ENCODE measurements around the gene CTTN.

Gene CTTN

DNA sequence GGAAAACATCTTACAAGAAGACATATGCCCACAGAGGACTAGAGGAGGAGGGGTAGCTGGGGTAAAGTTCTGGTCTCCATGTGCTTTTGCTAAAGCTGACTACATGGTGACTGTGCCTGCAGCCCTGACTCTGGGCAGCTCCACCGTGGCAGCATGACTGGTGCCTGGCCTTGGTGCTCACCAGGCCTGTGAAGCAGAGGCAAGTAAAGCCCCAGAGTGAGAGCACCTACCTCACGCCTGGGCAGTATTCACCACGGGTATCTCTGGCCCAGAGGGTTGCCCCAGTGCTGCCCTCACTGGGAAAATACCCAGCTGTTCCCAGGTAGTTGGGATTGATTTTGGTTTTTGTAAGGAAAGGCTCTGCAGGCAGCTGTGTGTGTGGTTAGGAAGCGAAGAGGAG is 78.3 kb downstream of the CTTN start:
- Histone ChIP-seq H3K27me3 (replicated peaks; ENCODE audit: control insufficient read depth, insufficient read depth, low read length) (no peaks in the 10 kb centered on the region; the same call in none of the 2 replicates), H3K36me3 (ENCODE audit: control insufficient read depth, insufficient read depth, low read length) (no peaks in the 10 kb centered on the region), H3K4me3 (replicated peaks; ENCODE audit: low read depth, low read length) (no peak overlapping the region)
- DNase-seq (ENCODE audit: extremely low read depth, insufficient read length) = no peak
- TF ChIP-seq, protein P1, sequence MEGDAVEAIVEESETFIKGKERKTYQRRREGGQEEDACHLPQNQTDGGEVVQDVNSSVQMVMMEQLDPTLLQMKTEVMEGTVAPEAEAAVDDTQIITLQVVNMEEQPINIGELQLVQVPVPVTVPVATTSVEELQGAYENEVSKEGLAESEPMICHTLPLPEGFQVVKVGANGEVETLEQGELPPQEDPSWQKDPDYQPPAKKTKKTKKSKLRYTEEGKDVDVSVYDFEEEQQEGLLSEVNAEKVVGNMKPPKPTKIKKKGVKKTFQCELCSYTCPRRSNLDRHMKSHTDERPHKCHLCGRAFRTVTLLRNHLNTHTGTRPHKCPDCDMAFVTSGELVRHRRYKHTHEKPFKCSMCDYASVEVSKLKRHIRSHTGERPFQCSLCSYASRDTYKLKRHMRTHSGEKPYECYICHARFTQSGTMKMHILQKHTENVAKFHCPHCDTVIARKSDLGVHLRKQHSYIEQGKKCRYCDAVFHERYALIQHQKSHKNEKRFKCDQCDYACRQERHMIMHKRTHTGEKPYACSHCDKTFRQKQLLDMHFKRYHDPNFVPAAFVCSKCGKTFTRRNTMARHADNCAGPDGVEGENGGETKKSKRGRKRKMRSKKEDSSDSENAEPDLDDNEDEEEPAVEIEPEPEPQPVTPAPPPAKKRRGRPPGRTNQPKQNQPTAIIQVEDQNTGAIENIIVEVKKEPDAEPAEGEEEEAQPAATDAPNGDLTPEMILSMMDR (IDR thresholded peaks at IDR 0.05; ENCODE audit: insufficient read depth, low read length, poor library complexity, severe bottlenecking) = no peak

DNA sequence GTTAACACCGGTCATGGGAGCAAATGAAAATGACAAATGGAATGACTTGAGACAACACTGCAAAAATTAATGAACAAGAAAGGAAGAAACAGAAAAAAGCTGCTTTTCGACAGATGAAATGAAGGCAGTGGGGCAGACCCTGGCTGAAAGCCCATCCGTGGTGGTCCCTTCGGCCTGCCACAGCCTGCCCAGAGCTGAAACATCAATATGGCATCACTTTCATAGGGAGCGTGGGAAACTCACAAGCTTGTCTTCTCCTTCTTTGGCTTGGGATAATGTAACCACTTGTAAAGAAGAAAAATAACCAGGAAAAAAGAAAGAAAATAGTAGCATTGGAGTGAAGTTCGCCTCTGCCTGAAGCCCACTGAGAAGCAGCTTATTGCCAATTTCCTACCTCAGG is 78.8 kb downstream of the CTTN start:
- Histone ChIP-seq H3K36me3 (ENCODE audit: control insufficient read depth, insufficient read depth, low read length) (no peaks in the 10 kb centered on the region), H3K27me3 (replicated peaks; ENCODE audit: control insufficient read depth, insufficient read depth, low read length) (no peaks in the 10 kb centered on the region; the same call in 1 of the 2 replicates), H3K4me3 (replicated peaks; ENCODE audit: low read depth, low read length) (no peak overlapping the region)
- TF ChIP-seq, protein P1 (IDR thresholded peaks at IDR 0.05; ENCODE audit: insufficient read depth, low read length, poor library complexity, severe bottlenecking) = no peak
- no peak for DNase-seq (ENCODE audit: extremely low read depth, insufficient read length)

DNA sequence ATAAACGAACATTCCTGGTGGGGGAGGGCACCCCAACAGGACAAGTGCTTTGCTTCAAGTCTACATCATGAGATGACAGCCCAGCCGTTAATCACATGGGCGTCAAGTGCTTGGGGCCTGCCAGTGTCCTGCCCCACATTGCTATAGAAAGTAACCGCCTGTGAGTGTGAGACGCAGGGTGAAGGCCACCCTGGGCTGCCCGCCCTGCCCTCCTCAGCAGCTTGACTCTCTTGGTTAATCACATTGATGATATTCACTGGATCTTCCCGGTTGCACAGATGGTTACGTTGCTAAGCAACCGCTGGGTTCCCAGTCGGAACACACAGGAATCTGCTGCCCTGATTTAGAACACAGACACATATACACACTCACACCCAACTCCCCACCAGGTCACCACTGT is 79.3 kb downstream of the CTTN start:
- TF ChIP-seq, protein P1 (IDR thresholded peaks at IDR 0.05; ENCODE audit: insufficient read depth, low read length, poor library complexity, severe bottlenecking) = no peak
- no peak for DNase-seq (ENCODE audit: extremely low read depth, insufficient read length)
- Histone ChIP-seq H3K36me3 (ENCODE audit: control insufficient read depth, insufficient read depth, low read length) (no peaks in the 10 kb centered on the region), H3K27me3 (replicated peaks; ENCODE audit: control insufficient read depth, insufficient read depth, low read length) (no peaks in the 10 kb centered on the region), H3K4me3 (replicated peaks; ENCODE audit: low read depth, low read length) (no peak overlapping the region)

DNA sequence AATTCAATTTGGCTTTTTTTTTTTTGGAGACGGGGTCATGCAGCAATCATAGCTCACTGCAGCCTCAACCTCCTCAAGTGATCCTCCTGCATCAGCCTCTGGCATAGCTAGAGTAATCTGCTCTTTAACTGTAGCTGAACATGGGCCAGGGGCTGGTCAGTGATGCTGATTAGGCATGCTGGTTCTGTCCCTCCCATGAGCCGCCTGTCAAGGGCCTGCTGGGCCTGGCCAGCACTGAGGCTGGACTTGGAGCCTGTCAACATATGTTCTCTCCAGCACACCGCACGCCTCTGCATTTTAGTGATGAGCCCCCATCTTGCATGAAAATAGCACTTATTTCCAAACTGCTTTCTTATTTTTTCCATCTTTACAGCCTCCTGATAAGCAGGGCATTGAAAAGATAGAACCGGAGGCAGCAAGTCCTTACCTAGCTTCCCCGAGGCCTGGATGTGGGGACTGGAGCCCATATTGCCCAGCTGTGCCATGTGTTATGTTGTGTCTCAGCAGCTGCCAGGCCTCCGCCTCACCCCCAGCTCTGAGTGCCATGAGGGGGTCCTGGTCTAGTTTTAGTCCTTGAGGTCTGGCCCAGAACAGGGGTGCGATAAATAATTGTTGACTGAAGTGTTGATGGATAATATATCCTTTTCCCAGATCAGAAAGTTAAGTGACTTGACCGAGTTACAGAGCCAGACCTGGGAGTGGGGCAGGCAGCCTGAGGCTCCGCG is 80.0 kb downstream of the CTTN start:
- TF ChIP-seq, protein P1 (IDR thresholded peaks at IDR 0.05; ENCODE audit: insufficient read depth, low read length, poor library complexity, severe bottlenecking) = no peak
- no peaks in the 10 kb centered on the region for H3K27me3 ChIP-seq (replicated peaks; ENCODE audit: control insufficient read depth, insufficient read depth, low read length)
- H3K36me3 ChIP-seq (ENCODE audit: control insufficient read depth, insufficient read depth, low read length) = no peaks in the 10 kb centered on the region
- H3K4me3 ChIP-seq (replicated peaks; ENCODE audit: low read depth, low read length) = no peak overlapping the region
- DNase-seq (ENCODE audit: extremely low read depth, insufficient read length) = no peak

DNA sequence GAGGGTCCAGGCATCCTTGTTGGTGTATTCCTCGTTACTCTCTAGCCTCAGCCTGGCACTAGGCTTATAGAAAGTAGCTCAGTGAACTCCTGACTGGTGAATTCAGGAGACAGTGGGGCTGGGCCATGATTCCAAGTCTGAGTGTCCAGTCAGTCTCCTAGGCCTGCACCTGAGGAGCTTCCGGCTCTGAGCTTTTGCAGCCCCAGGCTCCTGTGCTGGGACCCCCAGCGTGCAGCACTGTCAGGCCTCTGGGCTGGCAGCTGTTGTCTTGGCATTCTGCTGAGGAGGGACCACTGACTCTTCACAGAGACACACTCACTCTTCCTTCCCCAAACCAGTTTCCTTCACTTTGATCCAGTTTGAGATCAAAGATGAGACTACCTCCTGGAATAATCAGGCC is 82.4 kb downstream of the CTTN start:
- Histone ChIP-seq H3K4me3 (replicated peaks; ENCODE audit: low read depth, low read length) (no peak overlapping the region), H3K27me3 (replicated peaks; ENCODE audit: control insufficient read depth, insufficient read depth, low read length) (no peaks in the 10 kb centered on the region), H3K36me3 (ENCODE audit: control insufficient read depth, insufficient read depth, low read length) (no peaks in the 10 kb centered on the region)
- DNase-seq (ENCODE audit: extremely low read depth, insufficient read length) = no peak
- TF ChIP-seq, protein P1 (IDR thresholded peaks at IDR 0.05; ENCODE audit: insufficient read depth, low read length, poor library complexity, severe bottlenecking) = no peak

Measured in GM06990 (cell line).